Testis (tissue), 3 donors: ENCODE measurements around the gene WRNIP1. TPM values are rescaled to one million over a fixed set of nuclear protein-coding genes. Genes with fewer than 3 reads are reported as not detected.

Experiments
- DNase-seq: peaks from one replicate; pipeline ENCODE4 v3.0.0-alpha.2; 2019
- H3K27ac ChIP-seq, 2 donors: fragments of 200-600 bp; sonication (generic); one replicate each; pipeline ENCODE4 v1.5.1; 2019
- H3K27me3 ChIP-seq: fragments of 200-600 bp; sonication (generic); one replicate; pipeline ENCODE4 v1.5.1; 2019
- H3K36me3 ChIP-seq: fragments of 200-600 bp; sonication (generic); one replicate; pipeline ENCODE4 v1.5.1; 2017; ENCODE audit warnings: low read depth; ENCODE audit errors: missing control alignments
- H3K4me1 ChIP-seq: fragments of 200-600 bp; sonication (generic); one replicate; pipeline ENCODE4 v1.5.1; 2019
- H3K4me3 ChIP-seq, 2 donors: fragments of 200-600 bp; sonication (generic); one replicate each; pipeline ENCODE4 v1.5.1; 2017 to 2019
- H3K9me3 ChIP-seq: fragments of 200-600 bp; sonication (generic); one replicate; pipeline ENCODE4 v1.5.1; 2017
- POLR2A ChIP-seq: fragments of 450-650 bp; IDR thresholded peaks from one replicate; pipeline ENCODE4 v1.6.1; 2017; ENCODE audit warnings: antibody characterized with exemption, mild to moderate bottlenecking, moderate library complexity
- WGBS, 2 donors: methylation state at CpG; one replicate each; pipeline ENCODE4 v1.1.5; 2018; 5-methylcytosine and 5-hydroxymethylcytosine counted together
- intact Hi-C: fragments of 100-400 bp; cut with DNase I; formaldehyde crosslinking; loops from one replicate; pipeline ENCODE4 v1.15.1; 2023; ENCODE audit warnings: low total_unique reads
- polyA plus RNA-seq: library from polyadenylated mRNA; stranded (reverse); fragments of 350-450 nt; fragmentation: Illumina TruSeq; extraction: RNeasy Lipid Tissue Mini Kit (QIAGEN cat#74804); gene quantifications from one replicate; pipeline ENCODE4 v1.2.3, GENCODE V29; 2014; ENCODE audit warnings: low read depth, low replicate concordance; ENCODE audit not compliant: insufficient read depth
- total RNA-seq, 2 donors: library from RNA; depleted of rRNA; stranded (reverse); fragments of >200 nt; gene quantifications; one replicate each; pipeline ENCODE4 v1.2.3, GENCODE V29; 2016
- TF ChIP-seq, protein P1 (sequence below), 3 experiments: fragments of 450-650 bp in 2 of 3; fragments of 200-600 bp in 1 of 3; sonication (generic) in 1 of 3; IDR thresholded peaks; one replicate each; pipeline ENCODE4 v1.5.1; 2016 to 2019; ENCODE audit warnings: antibody characterized with exemption in 3 of 3, mild to moderate bottlenecking in 2 of 3, moderate library complexity in 1 of 3

Gene WRNIP1
- total and polyA plus RNA-seq, 3 donors from 2014 or later = 57.7 to 102 (median 95.8) TPM

DNA sequence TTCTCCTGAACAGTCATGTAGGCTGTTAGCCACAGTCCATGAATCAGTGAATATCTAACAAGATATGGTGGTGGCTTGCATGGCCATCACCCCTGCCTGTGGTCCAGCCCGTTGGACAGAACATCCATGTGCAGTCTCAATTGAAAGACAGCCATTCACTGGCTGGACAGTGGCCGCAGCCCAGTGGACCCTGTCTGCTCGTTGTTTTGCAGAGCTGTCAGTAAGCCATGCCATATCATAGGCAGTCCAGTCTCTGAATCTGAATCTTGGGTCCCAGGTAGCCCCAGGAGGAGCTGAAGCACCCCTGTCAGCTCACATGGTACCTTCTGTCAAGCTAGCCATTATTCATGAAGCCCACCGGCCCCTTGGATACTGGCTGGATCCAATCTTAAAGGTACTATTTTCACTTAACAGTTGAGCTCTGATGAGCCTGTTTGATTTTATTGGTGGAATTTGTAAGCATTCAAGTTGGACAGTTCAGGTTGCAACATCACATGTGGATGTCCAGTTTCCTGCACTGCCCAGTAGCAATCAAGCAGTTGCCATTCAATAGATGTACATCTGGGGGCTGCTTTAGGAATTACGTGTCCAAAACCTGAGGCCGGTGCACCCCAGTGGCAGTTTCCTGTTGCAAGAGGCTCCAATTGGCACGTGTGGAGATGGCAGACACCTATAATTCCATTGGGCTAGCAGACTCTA is 38.7 kb downstream of the WRNIP1 start:
- Histone ChIP-seq H3K9me3 (no peaks in the 10 kb centered on the region), H3K4me3 (no peak overlapping the region), H3K27me3 (no peaks in the 10 kb centered on the region), H3K4me1 (no peaks in the 10 kb centered on the region), H3K36me3 (no peaks in the 10 kb centered on the region), H3K27ac (no peak overlapping the region)
- no peak for DNase-seq
- intact Hi-C loops = no loop called here
- WGBS, 2 donors = 92 to 96% methylated on average over 3 to 7 of the region's 7 CpGs
- no peak for TF ChIP-seq POLR2A
- TF ChIP-seq, protein P1, sequence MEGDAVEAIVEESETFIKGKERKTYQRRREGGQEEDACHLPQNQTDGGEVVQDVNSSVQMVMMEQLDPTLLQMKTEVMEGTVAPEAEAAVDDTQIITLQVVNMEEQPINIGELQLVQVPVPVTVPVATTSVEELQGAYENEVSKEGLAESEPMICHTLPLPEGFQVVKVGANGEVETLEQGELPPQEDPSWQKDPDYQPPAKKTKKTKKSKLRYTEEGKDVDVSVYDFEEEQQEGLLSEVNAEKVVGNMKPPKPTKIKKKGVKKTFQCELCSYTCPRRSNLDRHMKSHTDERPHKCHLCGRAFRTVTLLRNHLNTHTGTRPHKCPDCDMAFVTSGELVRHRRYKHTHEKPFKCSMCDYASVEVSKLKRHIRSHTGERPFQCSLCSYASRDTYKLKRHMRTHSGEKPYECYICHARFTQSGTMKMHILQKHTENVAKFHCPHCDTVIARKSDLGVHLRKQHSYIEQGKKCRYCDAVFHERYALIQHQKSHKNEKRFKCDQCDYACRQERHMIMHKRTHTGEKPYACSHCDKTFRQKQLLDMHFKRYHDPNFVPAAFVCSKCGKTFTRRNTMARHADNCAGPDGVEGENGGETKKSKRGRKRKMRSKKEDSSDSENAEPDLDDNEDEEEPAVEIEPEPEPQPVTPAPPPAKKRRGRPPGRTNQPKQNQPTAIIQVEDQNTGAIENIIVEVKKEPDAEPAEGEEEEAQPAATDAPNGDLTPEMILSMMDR (IDR thresholded peaks at IDR 0.05) = no peak

DNA sequence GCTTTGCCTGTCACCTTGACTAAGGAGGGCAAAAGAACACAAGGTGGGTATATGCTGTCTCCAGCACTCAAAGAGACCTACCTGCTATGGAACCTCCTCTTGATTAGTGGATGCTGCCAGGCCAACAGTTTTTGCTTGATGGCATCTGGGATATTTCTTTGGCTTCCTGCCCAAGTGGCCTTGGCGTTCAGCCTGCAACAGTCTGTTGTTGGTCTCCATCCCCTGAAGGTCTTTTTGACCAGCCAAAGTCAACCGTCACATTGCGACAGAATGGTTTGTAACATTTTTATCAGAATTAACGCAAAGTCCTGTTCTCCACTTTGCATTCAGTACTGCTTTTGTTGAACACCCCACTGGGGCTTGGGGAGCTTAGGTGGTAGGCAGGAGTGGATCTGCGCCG is 39.3 kb downstream of the WRNIP1 start:
- intact Hi-C loops = no loop called here
- Histone ChIP-seq H3K4me3 (no peak overlapping the region), H3K36me3 (no peaks in the 10 kb centered on the region), H3K27ac (no peak overlapping the region), H3K4me1 (no peaks in the 10 kb centered on the region), H3K27me3 (no peaks in the 10 kb centered on the region), H3K9me3 (no peaks in the 10 kb centered on the region)
- 60 to 65% methylated on average over 6 of the region's 6 CpGs for WGBS, 2 donors
- DNase-seq = peak; percentile 54
- no peak for TF ChIP-seq POLR2A
- TF ChIP-seq, protein P1 (IDR thresholded peaks at IDR 0.05) = no peak

DNA sequence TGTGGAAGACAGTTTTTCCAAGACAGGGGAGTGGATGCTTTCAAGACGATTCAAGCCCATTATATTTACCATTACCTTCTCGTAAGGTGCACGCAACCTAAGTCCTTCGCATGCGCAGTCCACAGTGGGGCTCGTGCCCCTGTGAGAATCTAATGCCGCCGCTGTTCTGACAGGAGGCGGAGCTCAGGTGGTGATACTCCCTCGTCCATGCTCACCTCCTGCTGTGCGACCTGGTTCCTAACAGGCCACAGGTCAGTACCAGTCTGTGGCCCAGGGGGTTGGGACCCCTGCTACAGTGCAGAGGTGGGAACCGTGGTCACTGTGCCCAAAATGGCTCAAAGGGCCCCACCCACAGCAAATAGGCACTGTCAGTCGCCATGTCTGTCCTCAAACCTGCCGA is 39.8 kb downstream of the WRNIP1 start:
- no peaks in the 10 kb centered on the region for H3K27me3 ChIP-seq

DNA sequence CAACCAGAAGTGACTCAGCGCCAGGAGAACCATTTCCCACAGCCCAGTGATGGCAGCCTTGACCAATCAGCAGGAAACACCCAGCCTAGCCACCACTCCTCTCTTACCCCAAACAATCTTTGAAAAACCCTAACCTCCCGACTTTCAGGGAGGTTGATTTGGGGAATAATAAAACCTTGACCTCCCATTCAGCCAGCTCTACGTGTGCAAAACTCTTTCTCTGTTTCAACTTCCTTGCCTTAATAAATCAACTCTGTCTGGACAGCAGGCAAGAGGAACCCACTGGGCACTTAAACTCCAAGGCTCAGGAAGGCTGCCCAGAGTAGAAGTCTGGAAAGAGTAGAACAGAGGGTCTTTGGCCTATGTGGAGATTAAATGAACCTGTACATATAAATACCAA is 41.5 kb downstream of the WRNIP1 start:
- H3K4me1 ChIP-seq = no peaks in the 10 kb centered on the region
- TF ChIP-seq POLR2A = no peak
- TF ChIP-seq, protein P1 (IDR thresholded peaks at IDR 0.05) = no peak
- H3K9me3 ChIP-seq = no peaks in the 10 kb centered on the region
- intact Hi-C loops = no loop called here
- H3K27me3 ChIP-seq = no peaks in the 10 kb centered on the region
- no peak for DNase-seq
- no peaks in the 10 kb centered on the region for H3K36me3 ChIP-seq
- no peak overlapping the region for H3K4me3 ChIP-seq
- WGBS, 2 donors = 80 to 90% methylated on average over 3 of the region's 3 CpGs
- no peak overlapping the region for H3K27ac ChIP-seq

More for the DNA sequence above, 39.8 kb downstream of the WRNIP1 start:
- WGBS, 2 donors = 94 to 95% methylated on average over 13 to 14 of the region's 14 CpGs
- no peaks in the 10 kb centered on the region for H3K9me3 ChIP-seq
- H3K4me3 ChIP-seq = no peak overlapping the region
- intact Hi-C loops = no loop called here
- H3K27ac ChIP-seq = no peak overlapping the region
- no peak for DNase-seq
- no peak for TF ChIP-seq POLR2A
- TF ChIP-seq, protein P1 (IDR thresholded peaks at IDR 0.05) = no peak
- no peaks in the 10 kb centered on the region for H3K4me1 ChIP-seq
- no peaks in the 10 kb centered on the region for H3K36me3 ChIP-seq
